SK-N-SH (cell line): ENCODE data around the gene MLLT1. TPM values are rescaled to one million over a fixed set of nuclear protein-coding genes. Genes with fewer than 3 reads are reported as not detected.

ENCODE experiments used
- CTCF ChIA-PET: fragments of 300-600, 350-600 bp; formaldehyde crosslinking; extraction: SDS; loops from one replicate; lab custom pipeline; 2021; lab: Yijun Ruan, JAX
- POLR2A ChIA-PET: fragments of 350-600 bp; sonication (Branson Sonifier 250); formaldehyde crosslinking; extraction: SDS; loops from one replicate; lab custom pipeline; 2020; ENCODE audit warnings: antibody characterized with exemption, inconsistent platforms; lab: Yijun Ruan, JAX
- DNase-seq: peaks from one replicate; pipeline ENCODE4 v3.0.0; 2012
- H2AFZ ChIP-seq: fragments of 200-600 bp; sonication (generic); 2 replicates; pipeline ENCODE4 v1.8.1; 2016; ENCODE audit warnings: antibody characterized with exemption, mild to moderate bottlenecking, low read depth
- H3F3A ChIP-seq: fragments of 200-600 bp; sonication (generic); replicated peaks from 2 replicates; pipeline ENCODE3; 2016; ENCODE audit warnings: antibody characterized with exemption, mild to moderate bottlenecking; ENCODE audit not compliant: insufficient read depth
- H3K27ac ChIP-seq, 2 experiments: fragments of 200-500 bp in 1 of 2; fragments of 200-600 bp in 1 of 2; sonication (Bioruptor generic) in 1 of 2; sonication (generic), shearing (Covaris generic) in 1 of 2; 2 replicates each; pipeline versions ENCODE4 v1.5.1 to v1.6.1; 2014 to 2016; ENCODE audit warnings: low read depth in 2 of 2, inconsistent platforms in 1 of 2, low read length in 1 of 2, mild to moderate bottlenecking in 1 of 2, mixed read lengths in 1 of 2
- H3K27me3 ChIP-seq: fragments of 200-600 bp; sonication (generic), shearing (Covaris generic); 2 replicates; pipeline ENCODE4 v1.6.1; 2016; ENCODE audit warnings: mixed run types; ENCODE audit not compliant: insufficient read depth
- H3K36me3 ChIP-seq, 2 experiments: fragments of 200-500 bp in 1 of 2; fragments of 200-600 bp in 1 of 2; sonication (Bioruptor generic) in 1 of 2; sonication (generic) in 1 of 2; replicated peaks in 1 of 2; 2 replicates each; pipeline versions ENCODE3 to v1.5.1; 2014 to 2016; ENCODE audit warnings: low read length in 1 of 2, mild to moderate bottlenecking in 1 of 2; ENCODE audit not compliant: insufficient read depth in 2 of 2, control insufficient read depth in 1 of 2
- H3K4me1 ChIP-seq, 2 experiments: fragments of 200-500 bp in 1 of 2; fragments of 200-600 bp in 1 of 2; sonication (Bioruptor generic) in 1 of 2; sonication (generic), shearing (Covaris generic) in 1 of 2; 2 replicates each; pipeline versions ENCODE4 v1.5.1 to v1.6.1; 2014 to 2016; ENCODE audit warnings: low read depth in 1 of 2, low read length in 1 of 2, mixed run types in 1 of 2; ENCODE audit not compliant: insufficient read depth in 2 of 2, control insufficient read depth in 1 of 2
- H3K4me2 ChIP-seq: fragments of 200-600 bp; sonication (generic), shearing (Covaris generic); 2 replicates; pipeline ENCODE4 v1.6.1; 2017; ENCODE audit warnings: mixed run types
- H3K4me3 ChIP-seq, 2 experiments: fragments of 200-500 bp in 1 of 2; fragments of 200-600 bp in 1 of 2; sonication (Bioruptor generic) in 1 of 2; sonication (generic), shearing (Covaris generic) in 1 of 2; 2 replicates each; pipeline versions ENCODE4 v1.5.1 to v1.8.1; 2014 to 2016; ENCODE audit warnings: low read depth in 2 of 2, inconsistent platforms in 1 of 2, low read length in 1 of 2, mild to moderate bottlenecking in 1 of 2, mixed read lengths in 1 of 2, moderate library complexity in 1 of 2
- H3K79me2 ChIP-seq: fragments of 200-600 bp; sonication (generic); 2 replicates; pipeline ENCODE4 v1.8.1; 2017; ENCODE audit warnings: mild to moderate bottlenecking; ENCODE audit not compliant: insufficient read depth
- H3K9ac ChIP-seq: fragments of 200-600 bp; sonication (generic); 2 replicates; pipeline ENCODE4 v1.6.1; 2017; ENCODE audit warnings: mixed run types
- H3K9me2 ChIP-seq: fragments of 200-600 bp; sonication (generic); 2 replicates; pipeline ENCODE4 v1.6.1; 2017; ENCODE audit warnings: mixed run types
- H3K9me3 ChIP-seq: fragments of 200-600 bp; sonication (generic); 2 replicates; pipeline ENCODE4 v1.6.1; 2017; ENCODE audit warnings: mixed run types, mild to moderate bottlenecking, moderate library complexity
- H4K20me1 ChIP-seq: fragments of 200-600 bp; sonication (generic); 2 replicates; pipeline ENCODE4 v1.6.1; 2017; ENCODE audit warnings: mild to moderate bottlenecking, mixed run types; ENCODE audit not compliant: insufficient read depth
- CHD2 ChIP-seq: fragments of 150-350 bp; IDR thresholded peaks from 2 replicates; pipeline ENCODE4 v1.6.1; 2018; ENCODE audit warnings: low read length; ENCODE audit not compliant: partially characterized antibody
- ELF1 ChIP-seq: IDR thresholded peaks from 2 replicates; pipeline ENCODE4 v1.4.0; 2012
- EZH2phosphoT487 ChIP-seq: fragments of 200-600 bp; sonication (generic); IDR thresholded peaks from 2 replicates; pipeline ENCODE4 v1.6.1; 2017; ENCODE audit warnings: low read depth, mixed run types, mild to moderate bottlenecking, antibody characterized with exemption, moderate library complexity, borderline replicate concordance
- FOXJ3 ChIP-seq: sonication (generic); formaldehyde crosslinking; IDR thresholded peaks from 2 replicates; pipeline ENCODE4 v1.5.1; 2020; ENCODE audit warnings: mild to moderate bottlenecking, missing genetic modification reagents
- FOXM1 ChIP-seq: IDR thresholded peaks from 2 replicates; pipeline ENCODE4 v1.4.0; 2012; ENCODE audit warnings: low read depth, mild to moderate bottlenecking
- GABPA ChIP-seq: IDR thresholded peaks from 2 replicates; pipeline ENCODE4 v1.4.0; 2012; ENCODE audit warnings: low read depth, mild to moderate bottlenecking
- JUND ChIP-seq: IDR thresholded peaks from 2 replicates; pipeline ENCODE4 v1.4.0; 2012
- MAX ChIP-seq: IDR thresholded peaks from 2 replicates; pipeline ENCODE4 v1.4.0; 2012; ENCODE audit warnings: low read depth
- MEF2A ChIP-seq: IDR thresholded peaks from 2 replicates; pipeline ENCODE4 v1.4.0; 2012; ENCODE audit warnings: low read depth, borderline replicate concordance
- NFIC ChIP-seq: IDR thresholded peaks from 2 replicates; pipeline ENCODE4 v1.4.0; 2012; ENCODE audit warnings: borderline replicate concordance
- RAD21 ChIP-seq: IDR thresholded peaks from 2 replicates; pipeline ENCODE4 v1.6.1; 2012; ENCODE audit warnings: mild to moderate bottlenecking, low read length
- RXRA ChIP-seq: IDR thresholded peaks from 2 replicates; pipeline ENCODE4 v1.4.0; 2012; ENCODE audit warnings: low read depth, mild to moderate bottlenecking, borderline replicate concordance
- SIN3A ChIP-seq: IDR thresholded peaks from 2 replicates; pipeline ENCODE4 v1.6.1; 2012; ENCODE audit warnings: low read depth, mild to moderate bottlenecking, low read length, moderate library complexity, borderline replicate concordance
- SMC3 ChIP-seq: IDR thresholded peaks from 2 replicates; pipeline ENCODE4 v1.6.1; 2012; ENCODE audit warnings: low read depth, low read length, improper control_type of control experiment
- WGBS: methylation state at CpG from one replicate; pipeline ENCODE4 v1.1.6; 2017; ENCODE audit warnings: low lambda C conversion rate; 5-methylcytosine and 5-hydroxymethylcytosine counted together
- polyA plus RNA-seq, 3 experiments: library from polyadenylated mRNA; depleted of rRNA; stranded (reverse); fragments of >200 nt; gene quantifications; 2 replicates each; pipeline ENCODE4 v1.2.3, GENCODE V29; 2012
- TF ChIP-seq, protein P1 (sequence below): IDR thresholded peaks from 2 replicates; pipeline ENCODE4 v1.4.0; 2012; ENCODE audit warnings: low read depth, borderline replicate concordance
- TF ChIP-seq, protein P2 (sequence below): IDR thresholded peaks from 2 replicates; pipeline ENCODE4 v1.4.0; 2012; ENCODE audit warnings: low read depth, borderline replicate concordance
- TF ChIP-seq, protein P3 (sequence below): fragments of 150-350 bp; IDR thresholded peaks from 2 replicates; pipeline ENCODE4 v1.6.1; 2017; ENCODE audit warnings: antibody characterized with exemption, low read length, low read depth, borderline replicate concordance

The MLLT1 gene
- polyA plus RNA-seq, 1 of the 3 experiments (the other 2 are of a cell fraction) = 19.0 TPM

GRCh38 chr19:6275170-6275744 lies 4.5 kb downstream of the MLLT1 start:
- H3K9me2 ChIP-seq = no peaks in the 10 kb centered on the region
- TF ChIP-seq ELF1 (no peak), FOXJ3 (CRISPR knock-in tag) (no peak), JUND (no peak), MAX (no peak), RAD21 (no peak), SIN3A (no peak)
- TF ChIP-seq, protein P1, sequence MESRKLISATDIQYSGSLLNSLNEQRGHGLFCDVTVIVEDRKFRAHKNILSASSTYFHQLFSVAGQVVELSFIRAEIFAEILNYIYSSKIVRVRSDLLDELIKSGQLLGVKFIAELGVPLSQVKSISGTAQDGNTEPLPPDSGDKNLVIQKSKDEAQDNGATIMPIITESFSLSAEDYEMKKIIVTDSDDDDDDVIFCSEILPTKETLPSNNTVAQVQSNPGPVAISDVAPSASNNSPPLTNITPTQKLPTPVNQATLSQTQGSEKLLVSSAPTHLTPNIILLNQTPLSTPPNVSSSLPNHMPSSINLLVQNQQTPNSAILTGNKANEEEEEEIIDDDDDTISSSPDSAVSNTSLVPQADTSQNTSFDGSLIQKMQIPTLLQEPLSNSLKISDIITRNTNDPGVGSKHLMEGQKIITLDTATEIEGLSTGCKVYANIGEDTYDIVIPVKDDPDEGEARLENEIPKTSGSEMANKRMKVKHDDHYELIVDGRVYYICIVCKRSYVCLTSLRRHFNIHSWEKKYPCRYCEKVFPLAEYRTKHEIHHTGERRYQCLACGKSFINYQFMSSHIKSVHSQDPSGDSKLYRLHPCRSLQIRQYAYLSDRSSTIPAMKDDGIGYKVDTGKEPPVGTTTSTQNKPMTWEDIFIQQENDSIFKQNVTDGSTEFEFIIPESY = no peak
- TF ChIP-seq, protein P2, sequence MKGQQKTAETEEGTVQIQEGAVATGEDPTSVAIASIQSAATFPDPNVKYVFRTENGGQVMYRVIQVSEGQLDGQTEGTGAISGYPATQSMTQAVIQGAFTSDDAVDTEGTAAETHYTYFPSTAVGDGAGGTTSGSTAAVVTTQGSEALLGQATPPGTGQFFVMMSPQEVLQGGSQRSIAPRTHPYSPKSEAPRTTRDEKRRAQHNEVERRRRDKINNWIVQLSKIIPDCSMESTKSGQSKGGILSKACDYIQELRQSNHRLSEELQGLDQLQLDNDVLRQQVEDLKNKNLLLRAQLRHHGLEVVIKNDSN = no peak
- H3K27ac ChIP-seq = peak overlapping the region; percentile 82 to 99; a peak in 3 of 4 replicates
- H3K4me3 ChIP-seq = no peak overlapping the region
- H3K79me2 ChIP-seq = peaks cover 86% of the 10 kb centered on the region
- 96% methylated on average over 15 of the region's 18 CpGs for WGBS
- peaks cover 44 to 86% of the 10 kb centered on the region in 2 experiments for H3K4me1 ChIP-seq
- H3K27me3 ChIP-seq = no peaks in the 10 kb centered on the region
- DNase-seq = no peak
- H3K9ac ChIP-seq = no peak overlapping the region
- H2AFZ ChIP-seq = no peak overlapping the region
- ChIA-PET POLR2A (no interaction called here), CTCF (interaction anchor here (0.7 to 3.8 kb wide), 3 partner anchors 15 to 89 kb away, joined by 3 to 24 read pairs (median 16); no protein-coding TSS in a partner anchor)
- peaks cover 14% of the 10 kb centered on the region for H3F3A ChIP-seq
- H3K4me2 ChIP-seq = peak overlapping the region; percentile 82; the same call in 1 of the 2 replicates
- no peaks in the 10 kb centered on the region for H3K9me3 ChIP-seq
- H4K20me1 ChIP-seq = peaks cover 87% of the 10 kb centered on the region
- H3K36me3 ChIP-seq = peaks cover 5% of the 10 kb centered on the region in 2 experiments

DNA sequence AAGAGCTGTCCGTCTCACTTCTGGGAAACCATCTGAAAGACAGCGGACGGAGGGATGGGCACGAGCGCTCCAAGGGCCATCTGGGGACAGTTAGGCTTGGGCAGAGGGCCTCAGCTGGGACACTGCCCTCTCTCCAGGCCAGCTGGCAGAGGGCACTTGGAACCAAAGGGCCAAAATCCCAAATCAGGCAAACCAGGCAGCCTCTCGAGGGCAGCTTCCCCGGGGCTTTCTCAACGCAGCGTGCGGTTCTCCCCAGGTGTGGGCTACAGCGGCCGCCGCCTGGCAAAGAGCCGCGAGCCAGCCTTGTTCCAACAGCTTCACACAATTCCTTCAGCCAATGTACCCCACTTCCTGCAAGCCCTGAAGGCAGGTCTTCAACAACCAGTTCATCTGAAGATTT lies 5.0 kb downstream of the MLLT1 start:
- peak; percentile 60 for DNase-seq

More for the DNA sequence above, 5.0 kb downstream of the MLLT1 start:
- Histone ChIP-seq H4K20me1 (peaks cover 91% of the 10 kb centered on the region), H2AFZ (no peak overlapping the region), H3K9me2 (no peaks in the 10 kb centered on the region), H3K36me3 (peaks cover 5 to 10% of the 10 kb centered on the region in 2 experiments), H3K9ac (peak overlapping the region; percentile 49; the same call in 1 of the 2 replicates), H3K27me3 (no peaks in the 10 kb centered on the region), H3K4me2 (peak overlapping the region; percentile 82), H3K4me1 (peaks cover 44 to 91% of the 10 kb centered on the region in 2 experiments), H3K9me3 (no peaks in the 10 kb centered on the region), H3F3A (peaks cover 14% of the 10 kb centered on the region), H3K4me3 (no peak overlapping the region), H3K27ac (peak overlapping the region; percentile 82 to 99), H3K79me2 (peaks cover 91% of the 10 kb centered on the region)
- ChIA-PET CTCF (interaction anchor here (0.7 to 3.8 kb wide), 3 partner anchors 14 to 89 kb away, joined by 3 to 24 read pairs (median 16); no protein-coding TSS in a partner anchor), POLR2A (interaction anchor here (0.6 kb wide), 1 partner anchor 812 kb away, joined by 3 read pairs; no protein-coding TSS in a partner anchor)
- WGBS = 83% methylated on average over 10 of the region's 15 CpGs
- no peak for TF ChIP-seq MEF2A
- no peak for TF ChIP-seq EZH2phosphoT487
- no peak for TF ChIP-seq SMC3
- no peak for TF ChIP-seq JUND
- TF ChIP-seq FOXM1 = no peak
- TF ChIP-seq CHD2 = no peak
- TF ChIP-seq RAD21 = no peak
- no peak for TF ChIP-seq SIN3A
- no peak for TF ChIP-seq MAX
- TF ChIP-seq RXRA = no peak
- TF ChIP-seq NFIC = no peak
- TF ChIP-seq GABPA = no peak
- TF ChIP-seq, protein P3, sequence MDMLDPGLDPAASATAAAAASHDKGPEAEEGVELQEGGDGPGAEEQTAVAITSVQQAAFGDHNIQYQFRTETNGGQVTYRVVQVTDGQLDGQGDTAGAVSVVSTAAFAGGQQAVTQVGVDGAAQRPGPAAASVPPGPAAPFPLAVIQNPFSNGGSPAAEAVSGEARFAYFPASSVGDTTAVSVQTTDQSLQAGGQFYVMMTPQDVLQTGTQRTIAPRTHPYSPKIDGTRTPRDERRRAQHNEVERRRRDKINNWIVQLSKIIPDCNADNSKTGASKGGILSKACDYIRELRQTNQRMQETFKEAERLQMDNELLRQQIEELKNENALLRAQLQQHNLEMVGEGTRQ = no peak
